ENCODE data around the gene SDC4. TPM values are rescaled to one million over a fixed set of nuclear protein-coding genes. Genes with fewer than 3 reads are reported as not detected.

Gene SDC4
- total and polyA plus RNA-seq, 2 experiments from 2014 or later = 28.5 to 39.9 TPM

- no peak for TF ChIP-seq EZH2phosphoT487 (IDR thresholded peaks at IDR 0.05; ENCODE audit: unreplicated experiment)
- TF ChIP-seq, protein P1, sequence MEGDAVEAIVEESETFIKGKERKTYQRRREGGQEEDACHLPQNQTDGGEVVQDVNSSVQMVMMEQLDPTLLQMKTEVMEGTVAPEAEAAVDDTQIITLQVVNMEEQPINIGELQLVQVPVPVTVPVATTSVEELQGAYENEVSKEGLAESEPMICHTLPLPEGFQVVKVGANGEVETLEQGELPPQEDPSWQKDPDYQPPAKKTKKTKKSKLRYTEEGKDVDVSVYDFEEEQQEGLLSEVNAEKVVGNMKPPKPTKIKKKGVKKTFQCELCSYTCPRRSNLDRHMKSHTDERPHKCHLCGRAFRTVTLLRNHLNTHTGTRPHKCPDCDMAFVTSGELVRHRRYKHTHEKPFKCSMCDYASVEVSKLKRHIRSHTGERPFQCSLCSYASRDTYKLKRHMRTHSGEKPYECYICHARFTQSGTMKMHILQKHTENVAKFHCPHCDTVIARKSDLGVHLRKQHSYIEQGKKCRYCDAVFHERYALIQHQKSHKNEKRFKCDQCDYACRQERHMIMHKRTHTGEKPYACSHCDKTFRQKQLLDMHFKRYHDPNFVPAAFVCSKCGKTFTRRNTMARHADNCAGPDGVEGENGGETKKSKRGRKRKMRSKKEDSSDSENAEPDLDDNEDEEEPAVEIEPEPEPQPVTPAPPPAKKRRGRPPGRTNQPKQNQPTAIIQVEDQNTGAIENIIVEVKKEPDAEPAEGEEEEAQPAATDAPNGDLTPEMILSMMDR (conservative IDR thresholded peaks at IDR 0.05; ENCODE audit: low read depth in 2 of 2) = peak; percentile 95 to 97
- H3K4me3 Mint-ChIP-seq = peak overlapping the region; percentile 77
Measured at GRCh38 chr20:45373353-45374100, 25.3 kb upstream of the SDC4 start.

DNA sequence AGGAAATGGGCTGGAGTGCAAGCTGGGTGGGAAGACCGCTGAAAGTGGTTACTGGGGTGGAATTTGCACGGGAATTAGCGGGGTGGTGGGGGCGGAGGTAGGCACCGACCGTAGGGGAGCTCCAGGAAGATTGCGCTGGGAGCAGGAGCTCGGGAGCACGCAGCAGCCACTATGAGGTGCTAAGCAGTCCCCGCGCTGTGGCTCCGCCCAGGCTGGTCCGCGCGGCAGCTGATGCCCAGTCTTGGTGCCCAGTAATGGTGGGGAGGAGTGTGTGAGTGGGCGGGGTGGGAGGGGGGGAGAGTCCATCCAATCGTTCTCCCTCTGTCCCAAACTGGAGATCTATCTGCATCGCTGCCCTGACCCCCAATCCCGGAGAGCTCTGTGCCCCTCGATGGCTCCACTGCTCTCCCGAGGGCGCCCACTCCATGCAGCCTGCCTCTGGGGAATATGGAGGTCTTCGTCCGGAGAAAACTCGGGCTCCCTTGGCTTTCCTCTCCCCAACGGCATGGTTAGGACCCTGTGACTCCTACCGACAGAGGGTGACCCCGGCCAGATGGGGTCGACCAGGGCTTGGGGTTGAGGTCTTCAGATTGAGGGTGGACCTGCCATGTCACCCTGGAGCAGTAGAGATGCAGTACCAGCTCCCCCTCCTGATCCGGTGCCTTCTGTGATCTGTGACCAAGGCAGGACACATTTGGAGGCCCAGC lies 24.6 kb upstream of the SDC4 start:
- Histone ChIP-seq H3K4me2 (peak overlapping the region; percentile 84), H4K20me1 (replicated peaks; ENCODE audit: insufficient read depth) (no peaks in the 10 kb centered on the region), H3K27me3 (ENCODE audit: insufficient read depth) (peaks cover 18% of the 10 kb centered on the region), H3K9me2 (ENCODE audit: insufficient read depth) (no peaks in the 10 kb centered on the region), H3K27ac (ENCODE audit: low read depth) (no peak overlapping the region), H3K4me1 (ENCODE audit: insufficient read depth) (peaks cover 7% of the 10 kb centered on the region; the same call in 1 of the 2 replicates), H3K36me3 (ENCODE audit: insufficient read depth) (no peaks in the 10 kb centered on the region), H2AFZ (peak overlapping the region; percentile 87), H3K4me3 (peak overlapping the region; percentile 64), H3K79me2 (replicated peaks; ENCODE audit: insufficient read depth) (no peaks in the 10 kb centered on the region), H3F3A (replicated peaks; ENCODE audit: low read depth) (no peaks in the 10 kb centered on the region)
- ATAC-seq (peak; percentile 85), DNase-seq (ENCODE audit: low spot score) (peak; percentile 72)
- H3K36me3 Mint-ChIP-seq (ENCODE audit: low read depth) = peaks cover 4% of the 10 kb centered on the region; the same call in 2 of the 3 replicates
- H3K27ac Mint-ChIP-seq = no peak overlapping the region
- peaks cover 10% of the 10 kb centered on the region for H3K4me1 Mint-ChIP-seq
- H3K27me3 Mint-ChIP-seq (ENCODE audit: insufficient read depth, low read depth, poor library complexity) = peaks cover 9% of the 10 kb centered on the region
- H3K9me3 Mint-ChIP-seq = no peaks in the 10 kb centered on the region
- peak overlapping the region; percentile 77 for H3K4me3 Mint-ChIP-seq
- no peak for TF ChIP-seq EZH2 (IDR thresholded peaks at IDR 0.05; ENCODE audit: low read depth, unreplicated experiment)
- TF ChIP-seq, protein P1 (conservative IDR thresholded peaks at IDR 0.05; ENCODE audit: low read depth in 2 of 2) = peak in 1 of 2 experiments; percentile 37; a peak in 2 of 4 replicates

More at GRCh38 chr20:45373353-45374100, 25.3 kb upstream of the SDC4 start:
- DNase-seq (ENCODE audit: low spot score) (peak; percentile 94), ATAC-seq (peak; percentile 88)
- Histone ChIP-seq H3K27me3 (ENCODE audit: insufficient read depth) (peaks cover 18% of the 10 kb centered on the region), H3K4me1 (ENCODE audit: insufficient read depth) (peaks cover 7% of the 10 kb centered on the region; the same call in 1 of the 2 replicates), H3K36me3 (ENCODE audit: insufficient read depth) (no peaks in the 10 kb centered on the region), H4K20me1 (replicated peaks; ENCODE audit: insufficient read depth) (no peaks in the 10 kb centered on the region), H3K4me2 (peak overlapping the region; percentile 84), H3K27ac (ENCODE audit: low read depth) (no peak overlapping the region), H2AFZ (peak overlapping the region; percentile 87), H3F3A (replicated peaks; ENCODE audit: low read depth) (no peaks in the 10 kb centered on the region), H3K79me2 (replicated peaks; ENCODE audit: insufficient read depth) (no peaks in the 10 kb centered on the region), H3K4me3 (peak overlapping the region; percentile 64), H3K9me2 (ENCODE audit: insufficient read depth) (no peaks in the 10 kb centered on the region)
- peaks cover 11% of the 10 kb centered on the region for H3K27me3 Mint-ChIP-seq (ENCODE audit: insufficient read depth, low read depth, poor library complexity)
- H3K4me1 Mint-ChIP-seq = peaks cover 10% of the 10 kb centered on the region
- H3K27ac Mint-ChIP-seq = no peak overlapping the region
- no peaks in the 10 kb centered on the region for H3K9me3 Mint-ChIP-seq
- H3K36me3 Mint-ChIP-seq (ENCODE audit: low read depth) = no peaks in the 10 kb centered on the region
